IMR-90 (cell line): ENCODE results near the gene BFSP1. TPM values are rescaled to one million over a fixed set of nuclear protein-coding genes. Genes with fewer than 3 reads are reported as not detected.

Experiments
- ATAC-seq: fragments of 200-7000 bp; cut with Tn5 transposase; 2 replicates; pipeline ENCODE4 v1.9.1; 2020; ENCODE audit warnings: low read depth, mild to moderate bottlenecking, moderate library complexity
- BruUV-seq: library from RNA; stranded (reverse); fragments of 400-500 nt; replicated peaks from 2 replicates; lab custom pipeline; 2021; lab: Mats Ljungman, UMichigan
- CTCF ChIA-PET: fragments of 300-600 bp; formaldehyde crosslinking; extraction: SDS; loops from one replicate; lab custom pipeline; 2021; ENCODE audit warnings: antibody characterized with exemption; lab: Yijun Ruan, JAX
- POLR2A ChIA-PET: fragments of 300-600 bp; sonication (Branson Sonifier 250); formaldehyde crosslinking; loops from one replicate; lab custom pipeline; 2022; ENCODE audit warnings: antibody characterized with exemption; ENCODE audit not compliant: unreplicated experiment; lab: Charles Lee
- DNase-seq: peaks from one replicate; pipeline ENCODE4 v3.0.0; 2013
- H2AFZ ChIP-seq: replicated peaks from 2 replicates; pipeline ENCODE3; 2013; ENCODE audit warnings: low read length, mild to moderate bottlenecking; ENCODE audit not compliant: poor library complexity
- H2AK5ac ChIP-seq: 2 replicates; pipeline ENCODE4 v1.6.1; 2013; ENCODE audit warnings: low read depth, low read length, inconsistent platforms
- H2AK9ac ChIP-seq: replicated peaks from 2 replicates; pipeline ENCODE3; 2013; ENCODE audit warnings: mild to moderate bottlenecking, low read depth, low read length, moderate library complexity; ENCODE audit not compliant: poor library complexity
- H2BK120ac ChIP-seq: 2 replicates; pipeline ENCODE4 v1.6.1; 2013; ENCODE audit warnings: low read depth, low read length, inconsistent platforms
- H2BK15ac ChIP-seq: 3 replicates; pipeline ENCODE4 v1.6.1; 2013; ENCODE audit warnings: low read depth, low read length, inconsistent platforms
- H2BK20ac ChIP-seq: 2 replicates; pipeline ENCODE4 v1.6.1; 2013; ENCODE audit warnings: low read depth, mild to moderate bottlenecking, inconsistent platforms, low read length, moderate library complexity
- H2BK5ac ChIP-seq: 2 replicates; pipeline ENCODE4 v1.6.1; 2013; ENCODE audit warnings: mild to moderate bottlenecking, low read depth, low read length, inconsistent platforms; ENCODE audit not compliant: poor library complexity, severe bottlenecking
- H3K14ac ChIP-seq: replicated peaks from 2 replicates; pipeline ENCODE4 v1.6.1; 2013; ENCODE audit warnings: low read depth, low read length, inconsistent platforms
- H3K18ac ChIP-seq: 2 replicates; pipeline ENCODE4 v1.6.1; 2013; ENCODE audit warnings: low read depth, low read length, control low read depth
- H3K23ac ChIP-seq: 2 replicates; pipeline ENCODE4 v1.6.1; 2013; ENCODE audit warnings: low read depth, low read length, inconsistent platforms
- H3K27ac ChIP-seq: 2 replicates; pipeline ENCODE4 v1.5.1; 2013; ENCODE audit warnings: mild to moderate bottlenecking, control low read depth, low read length; ENCODE audit not compliant: insufficient read depth
- H3K27me3 ChIP-seq: 2 replicates; pipeline ENCODE4 v1.6.1; 2013; ENCODE audit warnings: low read length; ENCODE audit not compliant: control insufficient read depth, insufficient read depth
- H3K36me3 ChIP-seq: 2 replicates; pipeline ENCODE4 v1.6.1; 2013; ENCODE audit warnings: low read length, mixed read lengths; ENCODE audit not compliant: control insufficient read depth, insufficient read depth
- H3K4ac ChIP-seq: 2 replicates; pipeline ENCODE4 v1.6.1; 2013; ENCODE audit warnings: low read depth, low read length, inconsistent platforms
- H3K4me1 ChIP-seq: 2 replicates; pipeline ENCODE4 v1.6.1; 2013; ENCODE audit warnings: low read length, mixed read lengths; ENCODE audit not compliant: control insufficient read depth, insufficient read depth
- H3K4me2 ChIP-seq: 2 replicates; pipeline ENCODE4 v1.6.1; 2013; ENCODE audit warnings: low read depth, mild to moderate bottlenecking, control low read depth, low read length, moderate library complexity
- H3K4me3 ChIP-seq: 2 replicates; pipeline ENCODE4 v1.5.1; 2013; ENCODE audit warnings: low read depth, mild to moderate bottlenecking, control low read depth, low read length, moderate library complexity; ENCODE audit not compliant: insufficient read depth
- H3K56ac ChIP-seq: 2 replicates; pipeline ENCODE4 v1.6.1; 2013; ENCODE audit warnings: low read length, inconsistent platforms; ENCODE audit not compliant: insufficient read depth; ENCODE audit errors: extremely low read depth
- H3K79me1 ChIP-seq, 2 experiments: 2 replicates each; pipeline ENCODE4 v1.6.1; 2013; ENCODE audit warnings: low read length in 2 of 2, inconsistent platforms in 1 of 2, low read depth in 1 of 2
- H3K9ac ChIP-seq: 2 replicates; pipeline ENCODE4 v1.6.1; 2013; ENCODE audit warnings: low read depth, low read length, control low read depth
- H3K9me1 ChIP-seq: 2 replicates; pipeline ENCODE4 v1.6.1; 2013; ENCODE audit warnings: low read length, inconsistent platforms; ENCODE audit not compliant: insufficient read depth
- H3K9me3 ChIP-seq: 2 replicates; pipeline ENCODE4 v1.6.1; 2013; ENCODE audit warnings: low read length; ENCODE audit not compliant: control insufficient read depth, insufficient read depth
- H4K20me1 ChIP-seq: 2 replicates; pipeline ENCODE4 v1.6.1; 2013; ENCODE audit warnings: low read length, inconsistent platforms; ENCODE audit not compliant: insufficient read depth
- H4K5ac ChIP-seq: 2 replicates; pipeline ENCODE4 v1.6.1; 2013; ENCODE audit warnings: mild to moderate bottlenecking, low read depth, low read length, control low read depth
- H4K8ac ChIP-seq, 2 experiments: 2 replicates each; pipeline ENCODE4 v1.6.1; 2013; ENCODE audit warnings: low read depth in 2 of 2, low read length in 2 of 2, control low read depth in 1 of 2, inconsistent platforms in 1 of 2
- H4K91ac ChIP-seq: 2 replicates; pipeline ENCODE4 v1.6.1; 2013; ENCODE audit warnings: low read depth, low read length, inconsistent platforms; ENCODE audit not compliant: insufficient read depth
- BHLHE40 ChIP-seq: fragments of 150-350 bp; IDR thresholded peaks from 2 replicates; pipeline ENCODE4 v1.6.1; 2016; ENCODE audit warnings: mild to moderate bottlenecking, low read depth, low read length
- CEBPB ChIP-seq: IDR thresholded peaks from 2 replicates; pipeline ENCODE4 v1.6.1; 2012; ENCODE audit warnings: low read depth, low read length, improper control_type of control experiment
- MAZ ChIP-seq: IDR thresholded peaks from 2 replicates; pipeline ENCODE4 v1.6.1; 2012; ENCODE audit warnings: low read depth, mild to moderate bottlenecking, low read length, improper control_type of control experiment, moderate library complexity, borderline replicate concordance
- MXI1 ChIP-seq: IDR thresholded peaks from 2 replicates; pipeline ENCODE4 v1.6.1; 2012; ENCODE audit warnings: low read depth, mild to moderate bottlenecking, low read length, moderate library complexity, borderline replicate concordance
- POLR2A ChIP-seq: IDR thresholded peaks from 2 replicates; pipeline ENCODE4 v1.6.1; 2012; ENCODE audit warnings: mild to moderate bottlenecking, low read depth, low read length
- RAD21 ChIP-seq: IDR thresholded peaks from 2 replicates; pipeline ENCODE4 v1.6.1; 2012; ENCODE audit warnings: low read length, improper control_type of control experiment
- SMC3 ChIP-seq: fragments of 150-350 bp; IDR thresholded peaks from 2 replicates; pipeline ENCODE4 v1.6.1; 2016; ENCODE audit warnings: low read depth, mild to moderate bottlenecking, antibody characterized with exemption, low read length, moderate library complexity
- WGBS, 2 experiments: methylation state at CpG; one replicate each; pipeline versions ENCODE4 v1.1.5 to v1.1.7; 2013; ENCODE audit warnings: missing lambda C conversion rate in 2 of 2; ENCODE audit not compliant: insufficient read length in 1 of 2; ENCODE audit errors: extremely low coverage in 2 of 2; 5-methylcytosine and 5-hydroxymethylcytosine counted together
- dilution Hi-C: fragments of 300-500 bp; cut with HindIII; formaldehyde crosslinking; loops from one replicate; pipeline ENCODE4 v1.14.3; 2018; ENCODE audit warnings: low sequenced_read_pairs; ENCODE audit not compliant: unreplicated experiment
- in situ Hi-C: fragments of 300-500 bp; cut with MboI; formaldehyde crosslinking; loops from 3 replicates; pipeline ENCODE4 v1.14.3; 2019; ENCODE audit warnings: low sequenced_read_pairs, inconsistent platforms, mixed read lengths
- intact Hi-C: fragments of 100-400 bp; cut with micrococcal nuclease; formaldehyde crosslinking; loops from 2 replicates; pipeline ENCODE4 v1.10.0; 2022
- polyA plus RNA-seq, 3 experiments: library from polyadenylated mRNA; depleted of rRNA; stranded (reverse); fragments of >200 nt; gene quantifications; 2 replicates each; pipeline ENCODE4 v1.2.3, GENCODE V29; 2012; ENCODE audit warnings: low replicate concordance in 1 of 3
- total RNA-seq: library from RNA; depleted of rRNA; stranded (reverse); fragments of >200 nt; gene quantifications from 2 replicates; pipeline ENCODE4 v1.2.3, GENCODE V29; 2012
- TF ChIP-seq, protein P1 (sequence below): fragments of 150-350 bp; IDR thresholded peaks from 2 replicates; pipeline ENCODE4 v1.6.1; 2017; ENCODE audit warnings: mild to moderate bottlenecking, antibody characterized with exemption, low read length, low read depth
- TF ChIP-seq, protein P2 (sequence below): conservative IDR thresholded peaks from 2 replicates; pipeline ENCODE4 v1.5.1; 2012; ENCODE audit warnings: mild to moderate bottlenecking, low read depth, low read length, improper control_type of control experiment

Gene BFSP1
- total and polyA plus RNA-seq, 2 of the 4 experiments (the other 2 are of a cell fraction) = 1.1 to 2.0 TPM

DNA sequence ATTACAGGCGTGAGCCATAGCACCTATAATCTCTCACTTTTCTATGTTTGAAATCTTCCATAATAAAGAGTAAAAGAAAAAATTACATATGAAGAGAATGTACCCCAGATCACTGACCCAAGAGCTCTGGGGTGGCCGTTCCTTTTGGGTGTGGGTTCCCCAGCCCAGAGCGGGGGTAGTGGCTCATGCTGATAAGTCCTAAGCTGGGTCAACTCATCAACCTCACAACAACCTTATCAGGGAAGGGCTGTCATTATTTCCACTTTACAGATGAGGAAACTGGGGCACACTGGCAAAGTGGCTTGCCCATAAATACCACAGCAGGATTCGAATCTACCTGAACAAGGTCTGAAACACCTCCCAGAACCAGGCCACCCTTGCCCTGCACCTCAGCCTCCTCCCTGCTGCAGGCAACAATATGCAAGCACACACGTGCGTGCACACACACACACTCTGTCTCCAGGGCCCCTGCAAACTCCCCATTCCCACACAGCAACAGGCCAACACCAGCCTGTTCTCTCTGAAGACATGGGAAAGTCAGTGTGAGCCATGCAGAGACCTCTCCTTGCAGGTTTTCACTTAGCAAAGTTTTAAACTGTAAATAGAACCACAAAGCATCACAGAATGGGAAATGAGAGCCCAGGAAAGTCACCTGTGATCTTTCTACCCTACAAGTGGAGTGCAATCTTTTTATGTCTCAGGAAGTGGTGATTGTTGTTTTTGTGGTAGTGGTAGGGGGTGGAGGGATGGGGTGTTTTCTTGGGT lies 27.7 kb downstream of the BFSP1 start:
- Histone ChIP-seq H3K56ac (no peak overlapping the region), H3K9me1 (no peaks in the 10 kb centered on the region), H2BK5ac (no peak overlapping the region), H3K27me3 (peaks cover 8% of the 10 kb centered on the region; the same call in 1 of the 2 replicates), H4K5ac (no peak overlapping the region), H3K4me3 (no peak overlapping the region), H2AK5ac (no peak overlapping the region; the same call in 1 of the 2 replicates), H2BK120ac (no peak overlapping the region), H3K36me3 (no peaks in the 10 kb centered on the region), H2AK9ac (no peak overlapping the region), H4K91ac (no peak overlapping the region), H3K9ac (no peak overlapping the region), H2BK20ac (no peak overlapping the region), H2BK15ac (no peak overlapping the region), H4K20me1 (no peaks in the 10 kb centered on the region), H3K18ac (no peak overlapping the region), H3K4me1 (peaks cover 6% of the 10 kb centered on the region; the same call in 1 of the 2 replicates), H4K8ac (no peak overlapping the region), H3K4me2 (no peak overlapping the region), H3K4ac (no peak overlapping the region), H3K79me1 (no peaks in the 10 kb centered on the region), H3K9me3 (no peaks in the 10 kb centered on the region), H3K27ac (no peak overlapping the region), H2AFZ (no peak overlapping the region), H3K14ac (no peak overlapping the region), H3K23ac (no peak overlapping the region)
- no TSS peak for BruUV-seq
- intact Hi-C loops (loop anchor here (2.0 to 10.0 kb wide), 2 partner anchors 111 to 493 kb away; no protein-coding TSS in a partner anchor), dilution Hi-C loops (no loop called here), in situ Hi-C loops (loop anchor here (10.0 kb wide), 1 partner anchor 771 kb away; no protein-coding TSS in a partner anchor)
- CTCF ChIA-PET = no interaction called here
- POLR2A ChIA-PET = no interaction called here
- DNase-seq = no peak
- ATAC-seq = no peak
- TF ChIP-seq POLR2A (no peak), MAZ (no peak), RAD21 (no peak), CEBPB (no peak), MXI1 (no peak), SMC3 (no peak), BHLHE40 (no peak)
- TF ChIP-seq, protein P1, sequence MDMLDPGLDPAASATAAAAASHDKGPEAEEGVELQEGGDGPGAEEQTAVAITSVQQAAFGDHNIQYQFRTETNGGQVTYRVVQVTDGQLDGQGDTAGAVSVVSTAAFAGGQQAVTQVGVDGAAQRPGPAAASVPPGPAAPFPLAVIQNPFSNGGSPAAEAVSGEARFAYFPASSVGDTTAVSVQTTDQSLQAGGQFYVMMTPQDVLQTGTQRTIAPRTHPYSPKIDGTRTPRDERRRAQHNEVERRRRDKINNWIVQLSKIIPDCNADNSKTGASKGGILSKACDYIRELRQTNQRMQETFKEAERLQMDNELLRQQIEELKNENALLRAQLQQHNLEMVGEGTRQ = no peak
- TF ChIP-seq, protein P2, sequence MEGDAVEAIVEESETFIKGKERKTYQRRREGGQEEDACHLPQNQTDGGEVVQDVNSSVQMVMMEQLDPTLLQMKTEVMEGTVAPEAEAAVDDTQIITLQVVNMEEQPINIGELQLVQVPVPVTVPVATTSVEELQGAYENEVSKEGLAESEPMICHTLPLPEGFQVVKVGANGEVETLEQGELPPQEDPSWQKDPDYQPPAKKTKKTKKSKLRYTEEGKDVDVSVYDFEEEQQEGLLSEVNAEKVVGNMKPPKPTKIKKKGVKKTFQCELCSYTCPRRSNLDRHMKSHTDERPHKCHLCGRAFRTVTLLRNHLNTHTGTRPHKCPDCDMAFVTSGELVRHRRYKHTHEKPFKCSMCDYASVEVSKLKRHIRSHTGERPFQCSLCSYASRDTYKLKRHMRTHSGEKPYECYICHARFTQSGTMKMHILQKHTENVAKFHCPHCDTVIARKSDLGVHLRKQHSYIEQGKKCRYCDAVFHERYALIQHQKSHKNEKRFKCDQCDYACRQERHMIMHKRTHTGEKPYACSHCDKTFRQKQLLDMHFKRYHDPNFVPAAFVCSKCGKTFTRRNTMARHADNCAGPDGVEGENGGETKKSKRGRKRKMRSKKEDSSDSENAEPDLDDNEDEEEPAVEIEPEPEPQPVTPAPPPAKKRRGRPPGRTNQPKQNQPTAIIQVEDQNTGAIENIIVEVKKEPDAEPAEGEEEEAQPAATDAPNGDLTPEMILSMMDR = no peak
- 60% methylated on average over 1 of the region's 6 CpGs; no CpG with 5 or more reads in 1 of the 2 experiments for WGBS, 2 experiments
